Suprapubic skin (tissue), 4 donors: ENCODE measurements around the gene CACNB4.

Source experiments
- CTCF ChIP-seq, 2 donors: fragments of 200-600 bp in 1 of 2; fragments of 450-650 bp in 1 of 2; sonication (generic) in 1 of 2; IDR thresholded peaks; one replicate each; pipeline ENCODE4 v1.5.1; 2016 to 2019; ENCODE audit warnings: antibody characterized with exemption in 2 of 2, mild to moderate bottlenecking in 1 of 2, moderate library complexity in 1 of 2
- EP300 ChIP-seq: sonication (generic); formaldehyde crosslinking; IDR thresholded peaks from one replicate; pipeline ENCODE4 v1.6.1; 2017; ENCODE audit warnings: antibody characterized with exemption
- POLR2A ChIP-seq, 2 donors: fragments of 450-650 bp; IDR thresholded peaks; one replicate each; pipeline ENCODE4 v1.6.1; 2017; ENCODE audit warnings: antibody characterized with exemption in 2 of 2, mild to moderate bottlenecking in 2 of 2, moderate library complexity in 2 of 2
- POLR2AphosphoS5 ChIP-seq, 3 donors: sonication (generic); formaldehyde crosslinking; IDR thresholded peaks; one replicate each; pipeline ENCODE4 v1.6.1; 2017; ENCODE audit warnings: antibody characterized with exemption in 3 of 3

- TF ChIP-seq CTCF (IDR thresholded peaks at IDR 0.05) = no peak
- no peak for TF ChIP-seq EP300
- no peak for TF ChIP-seq POLR2AphosphoS5 (IDR thresholded peaks at IDR 0.05)
- no peak for TF ChIP-seq POLR2A (IDR thresholded peaks at IDR 0.05)
These were observed 305.7 kb downstream of the CACNB4 start for GRCh38 chr2:151793123-151793522.
